Keratinocyte (primary cell): ENCODE data around the gene AMN. TPM values are rescaled to one million over a fixed set of nuclear protein-coding genes. Genes with fewer than 3 reads are reported as not detected.

Source experiments
- DNase-seq: peaks from one replicate; pipeline ENCODE4 v3.0.0-alpha.2; 2011; ENCODE audit warnings: low read depth, missing footprints, low spot score
- FAIRE-seq: peaks from 2 replicates; lab custom pipeline; 2011; peaks lifted over from hg19 to GRCh38; lab: Jason Lieb, UNC
- H2AFZ ChIP-seq: 2 replicates; pipeline ENCODE4 v1.6.0; 2012; ENCODE audit warnings: low read length, control low read depth, inconsistent platforms; ENCODE audit not compliant: control insufficient read depth
- H3K27ac ChIP-seq: 2 replicates; pipeline ENCODE4 v1.5.1; 2011; ENCODE audit warnings: low read length; ENCODE audit not compliant: control insufficient read depth, insufficient read depth
- H3K27me3 ChIP-seq: 3 replicates; pipeline ENCODE4 v1.6.0; 2011; ENCODE audit warnings: low read length; ENCODE audit not compliant: control insufficient read depth, insufficient read depth; ENCODE audit errors: extremely low read depth
- H3K36me3 ChIP-seq, 2 experiments: 2 replicates in 1 of 2; 3 replicates in 1 of 2; pipeline ENCODE4 v1.5.1; 2011; ENCODE audit warnings: low read length in 2 of 2, mild to moderate bottlenecking in 1 of 2; ENCODE audit not compliant: control insufficient read depth in 2 of 2, insufficient read depth in 2 of 2; ENCODE audit errors: extremely low read depth in 1 of 2
- H3K4me1 ChIP-seq: 3 replicates; pipeline ENCODE4 v1.5.1; 2011; ENCODE audit warnings: low read length; ENCODE audit not compliant: control insufficient read depth, insufficient read depth; ENCODE audit errors: extremely low read depth
- H3K4me2 ChIP-seq: 3 replicates; pipeline ENCODE4 v1.6.0; 2011; ENCODE audit warnings: low read depth, low read length; ENCODE audit not compliant: control insufficient read depth, insufficient read depth; ENCODE audit errors: extremely low read depth
- H3K4me3 ChIP-seq, 3 experiments: fragments of 200-600 bp in 1 of 3; sonication (generic) in 1 of 3; 2 replicates in 2 of 3; 3 replicates in 1 of 3; pipeline ENCODE4 v1.5.1; 2011 to 2016; ENCODE audit warnings: low read length in 3 of 3, mild to moderate bottlenecking in 3 of 3, control low read depth in 2 of 3, inconsistent platforms in 1 of 3, low read depth in 1 of 3, mixed read lengths in 1 of 3, mixed run types in 1 of 3, moderate library complexity in 1 of 3; ENCODE audit not compliant: control insufficient read depth in 2 of 3, insufficient read depth in 2 of 3; ENCODE audit errors: extremely low read depth in 1 of 3
- H3K79me2 ChIP-seq: 2 replicates; pipeline ENCODE4 v1.6.0; 2012; ENCODE audit warnings: low read length; ENCODE audit not compliant: control insufficient read depth, insufficient read depth
- H3K9ac ChIP-seq: 3 replicates; pipeline ENCODE4 v1.6.0; 2011; ENCODE audit warnings: low read length; ENCODE audit not compliant: control insufficient read depth, insufficient read depth; ENCODE audit errors: extremely low read depth
- H3K9me1 ChIP-seq: 3 replicates; pipeline ENCODE4 v1.6.0; 2011; ENCODE audit warnings: low read length; ENCODE audit not compliant: control insufficient read depth, insufficient read depth; ENCODE audit errors: extremely low read depth
- H3K9me3 ChIP-seq: 2 replicates; pipeline ENCODE4 v1.5.1; 2012; ENCODE audit warnings: low read depth, low read length; ENCODE audit not compliant: control insufficient read depth
- H4K20me1 ChIP-seq: 3 replicates; pipeline ENCODE4 v1.6.0; 2011; ENCODE audit warnings: low read length; ENCODE audit not compliant: control insufficient read depth, insufficient read depth; ENCODE audit errors: extremely low read depth
- EZH2 ChIP-seq: IDR thresholded peaks from one replicate; pipeline ENCODE4 v1.6.1; 2012; ENCODE audit warnings: inconsistent platforms, mild to moderate bottlenecking, low read length, moderate library complexity
- dilution Hi-C: fragments of 300-500 bp; cut with MboI; formaldehyde crosslinking; loops from one replicate; pipeline ENCODE4 v1.7.0; 2020; ENCODE audit warnings: low sequenced_read_pairs; ENCODE audit not compliant: extremely low pct_ligation_motif_present
- polyA plus RNA-seq, 5 experiments: library from polyadenylated mRNA; depleted of rRNA in 3 of 5; stranded (reverse) in 3 of 5; stranded (forward) in 1 of 5; unstranded in 1 of 5; fragments of >200 nt; gene quantifications; 1 replicate in 1 of 5; 2 replicates in 3 of 5; 3 replicates in 1 of 5; pipeline versions ENCODE4 v1.2.1 to v1.2.3, GENCODE V29; 2011 to 2012; ENCODE audit warnings: missing spikeins in 2 of 5, low read depth in 1 of 5, low replicate concordance in 1 of 5
- TF ChIP-seq, protein P1 (sequence below), 3 experiments: IDR thresholded peaks in 1 of 3; conservative IDR thresholded peaks in 1 of 3; optimal IDR thresholded peaks in 1 of 3; 2 replicates in 2 of 3; 3 replicates in 1 of 3; pipeline versions ENCODE3 to v1.5.1; 2011; ENCODE audit warnings: low read length in 3 of 3, mild to moderate bottlenecking in 3 of 3, moderate library complexity in 2 of 3, control low read depth in 1 of 3, inconsistent platforms in 1 of 3; ENCODE audit not compliant: insufficient read depth in 2 of 3; ENCODE audit errors: extremely low read depth in 1 of 3

Gene AMN
- polyA plus RNA-seq, 1 donor (not counting 4 experiments of a cell fraction or from before 2014, with no cell fraction given) = 0.22 TPM

DNA sequence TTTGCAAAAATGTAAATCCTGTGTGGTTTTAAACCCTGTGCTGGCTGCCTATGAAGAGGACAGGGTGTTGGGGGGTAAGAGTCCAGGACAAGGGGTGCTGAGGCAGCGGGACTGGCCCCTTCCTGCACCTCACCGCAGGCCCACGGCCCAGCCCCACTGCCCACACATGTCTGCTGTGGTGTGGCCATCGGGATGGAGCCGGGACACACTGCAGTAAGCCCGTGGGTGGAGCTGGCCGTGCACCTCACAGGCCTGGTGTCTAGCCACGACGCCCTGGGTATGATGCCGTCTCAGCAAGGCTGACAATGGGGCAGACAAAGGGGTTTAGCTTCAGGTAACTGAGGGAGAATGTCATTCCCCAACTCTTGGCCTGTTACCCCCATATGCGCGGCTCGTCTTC, 19.6 kb downstream of the AMN start:
- dilution Hi-C loops = no loop called here
- Histone ChIP-seq H3K4me2 (no peak overlapping the region), H3K36me3 (peaks cover 29 to 50% of the 10 kb centered on the region in 2 experiments)

DNA sequence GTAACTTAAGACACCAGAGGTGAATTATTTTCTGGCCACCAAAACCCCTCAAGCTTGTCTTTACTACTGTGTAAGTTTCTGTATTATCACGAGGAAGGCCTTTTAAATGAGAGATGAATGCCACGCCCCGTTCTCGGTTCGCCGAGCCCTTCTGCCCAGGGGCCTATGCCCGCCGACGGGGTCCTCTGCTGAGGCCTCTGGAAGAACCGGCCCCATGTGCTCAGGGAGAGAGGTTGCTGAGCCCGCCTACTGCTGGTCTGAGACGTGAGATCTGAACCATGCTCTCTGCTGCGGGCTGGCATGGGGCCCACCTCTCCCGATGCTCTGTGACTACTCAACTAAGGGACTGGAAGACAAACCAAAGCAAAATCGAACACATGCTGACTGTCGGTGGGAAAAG, 21.0 kb downstream of the AMN start:
- Histone ChIP-seq H3K9ac (no peak overlapping the region), H4K20me1 (peaks cover 3% of the 10 kb centered on the region), H3K4me2 (no peak overlapping the region), H2AFZ (no peak overlapping the region), H3K27ac (no peak overlapping the region), H3K9me1 (no peaks in the 10 kb centered on the region), H3K4me3 (no peak overlapping the region), H3K36me3 (peaks cover 37 to 44% of the 10 kb centered on the region in 2 experiments), H3K4me1 (no peaks in the 10 kb centered on the region), H3K79me2 (no peaks in the 10 kb centered on the region), H3K9me3 (no peaks in the 10 kb centered on the region), H3K27me3 (no peaks in the 10 kb centered on the region)
- DNase-seq (no peak), FAIRE-seq (no peak)
- dilution Hi-C loops = no loop called here
- no peak for TF ChIP-seq EZH2
- TF ChIP-seq, protein P1, sequence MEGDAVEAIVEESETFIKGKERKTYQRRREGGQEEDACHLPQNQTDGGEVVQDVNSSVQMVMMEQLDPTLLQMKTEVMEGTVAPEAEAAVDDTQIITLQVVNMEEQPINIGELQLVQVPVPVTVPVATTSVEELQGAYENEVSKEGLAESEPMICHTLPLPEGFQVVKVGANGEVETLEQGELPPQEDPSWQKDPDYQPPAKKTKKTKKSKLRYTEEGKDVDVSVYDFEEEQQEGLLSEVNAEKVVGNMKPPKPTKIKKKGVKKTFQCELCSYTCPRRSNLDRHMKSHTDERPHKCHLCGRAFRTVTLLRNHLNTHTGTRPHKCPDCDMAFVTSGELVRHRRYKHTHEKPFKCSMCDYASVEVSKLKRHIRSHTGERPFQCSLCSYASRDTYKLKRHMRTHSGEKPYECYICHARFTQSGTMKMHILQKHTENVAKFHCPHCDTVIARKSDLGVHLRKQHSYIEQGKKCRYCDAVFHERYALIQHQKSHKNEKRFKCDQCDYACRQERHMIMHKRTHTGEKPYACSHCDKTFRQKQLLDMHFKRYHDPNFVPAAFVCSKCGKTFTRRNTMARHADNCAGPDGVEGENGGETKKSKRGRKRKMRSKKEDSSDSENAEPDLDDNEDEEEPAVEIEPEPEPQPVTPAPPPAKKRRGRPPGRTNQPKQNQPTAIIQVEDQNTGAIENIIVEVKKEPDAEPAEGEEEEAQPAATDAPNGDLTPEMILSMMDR (optimal IDR thresholded peaks at IDR 0.05 in 1 of 3, IDR thresholded peaks at IDR 0.05 in 1 of 3, conservative IDR thresholded peaks at IDR 0.05 in 1 of 3; ENCODE audit: extremely low read depth in 1 of 3, insufficient read depth in 2 of 3, low read length in 3 of 3) = no peak

More for the DNA sequence above, 19.6 kb downstream of the AMN start:
- Histone ChIP-seq H3K9me3 (no peaks in the 10 kb centered on the region), H4K20me1 (peaks cover 3% of the 10 kb centered on the region), H3K4me1 (no peaks in the 10 kb centered on the region), H3K4me3 (no peak overlapping the region), H3K9ac (no peak overlapping the region), H3K27me3 (no peaks in the 10 kb centered on the region), H2AFZ (no peak overlapping the region), H3K9me1 (no peaks in the 10 kb centered on the region), H3K27ac (no peak overlapping the region), H3K79me2 (no peaks in the 10 kb centered on the region)
- DNase-seq (no peak), FAIRE-seq (no peak)
- TF ChIP-seq EZH2 = no peak
- TF ChIP-seq, protein P1 (optimal IDR thresholded peaks at IDR 0.05 in 1 of 3, IDR thresholded peaks at IDR 0.05 in 1 of 3, conservative IDR thresholded peaks at IDR 0.05 in 1 of 3; ENCODE audit: extremely low read depth in 1 of 3, insufficient read depth in 2 of 3, low read length in 3 of 3) = no peak
